Natural killer cell (primary cell): ENCODE measurements around the gene NCBP3. TPM values are rescaled to one million over a fixed set of nuclear protein-coding genes. Genes with fewer than 3 reads are reported as not detected.

Source experiments
- ATAC-seq, 3 donors: fragments of 150-1000 bp in 2 of 3; fragments of 200-7000 bp in 1 of 3; cut with Tn5 transposase; 1 replicate in 1 of 3; 2 replicates in 2 of 3; pipeline ENCODE4 v1.10.0; 2021; ENCODE audit warnings: mild to moderate bottlenecking in 2 of 3, moderate library complexity in 2 of 3
- DNase-seq, 2 donors: peaks; one replicate each; pipeline versions ENCODE4 v3.0.0 to v3.0.0-alpha.2; 2013 to 2021; ENCODE audit warnings: mixed read lengths in 1 of 2
- H3K27ac ChIP-seq: one replicate; pipeline ENCODE4 v1.5.1; 2013; ENCODE audit warnings: mild to moderate bottlenecking, low read length
- H3K27me3 ChIP-seq: one replicate; pipeline ENCODE4 v1.6.1; 2013; ENCODE audit warnings: low read length; ENCODE audit not compliant: control insufficient read depth, insufficient read depth
- H3K36me3 ChIP-seq: one replicate; pipeline ENCODE4 v1.6.1; 2013; ENCODE audit warnings: low read length; ENCODE audit not compliant: control insufficient read depth, insufficient read depth
- H3K4me1 ChIP-seq: one replicate; pipeline ENCODE4 v1.6.1; 2013; ENCODE audit warnings: low read length; ENCODE audit not compliant: control insufficient read depth, insufficient read depth
- H3K4me3 ChIP-seq: one replicate; pipeline ENCODE4 v1.5.1; 2013; ENCODE audit warnings: low read length
- H3K9me3 ChIP-seq: one replicate; pipeline ENCODE4 v1.6.1; 2013; ENCODE audit warnings: low read length; ENCODE audit not compliant: control insufficient read depth, insufficient read depth
- H3K27ac Mint-ChIP-seq, 2 donors: one replicate each; pipeline ENCODE4 v1.8.0; 2022; ENCODE audit warnings: mild to moderate bottlenecking in 2 of 2, mixed read lengths in 2 of 2, moderate library complexity in 1 of 2
- H3K27me3 Mint-ChIP-seq, 2 donors: one replicate each; pipeline ENCODE4 v1.8.0; 2022; ENCODE audit warnings: low read depth in 2 of 2, mixed read lengths in 2 of 2
- H3K36me3 Mint-ChIP-seq: one replicate; pipeline ENCODE4 v1.8.0; 2022; ENCODE audit warnings: mixed read lengths
- H3K4me1 Mint-ChIP-seq, 2 donors: one replicate each; pipeline ENCODE4 v1.8.0; 2022; ENCODE audit warnings: mixed read lengths in 2 of 2
- H3K4me3 Mint-ChIP-seq: one replicate; pipeline ENCODE4 v1.8.0; 2022; ENCODE audit warnings: mild to moderate bottlenecking, moderate library complexity, mixed read lengths
- H3K9me3 Mint-ChIP-seq, 2 donors: one replicate each; pipeline ENCODE4 v1.8.0; 2022; ENCODE audit warnings: mixed read lengths in 2 of 2
- WGBS: methylation state at CpG from one replicate; pipeline ENCODE4 v1.1.7; 2013; ENCODE audit warnings: missing lambda C conversion rate; ENCODE audit not compliant: insufficient coverage; 5-methylcytosine and 5-hydroxymethylcytosine counted together
- intact Hi-C: fragments of 100-400 bp; cut with micrococcal nuclease; formaldehyde crosslinking; loops from one replicate; pipeline ENCODE4 v1.14.2; 2022
- total RNA-seq, 4 donors: library from RNA; stranded (reverse); fragments of 120-200 nt in 1 of 4; gene quantifications; one replicate each; pipeline versions ENCODE4 v1.2.3 to v1.2.4, GENCODE V29; 2013 to 2022
- TF ChIP-seq, protein P1 (sequence below): fragments of 200-600 bp; IDR thresholded peaks from one replicate; pipeline ENCODE4 v1.8.0; 2022; ENCODE audit warnings: antibody characterized with exemption

Gene NCBP3
- total RNA-seq, 3 donors from 2014 or later (not counting 1 experiment from before 2014, with no cell fraction given): 55.9 to 60.7 (median 58.1) TPM

GRCh38 chr17:3815925-3816324 is 30.1 kb downstream of the NCBP3 start:
- Histone ChIP-seq H3K27me3 (no peaks in the 10 kb centered on the region), H3K4me3 (no peak overlapping the region), H3K9me3 (no peaks in the 10 kb centered on the region), H3K4me1 (no peaks in the 10 kb centered on the region), H3K27ac (no peak overlapping the region), H3K36me3 (peaks cover 85% of the 10 kb centered on the region)
- H3K4me3 Mint-ChIP-seq: no peak overlapping the region
- no peaks in the 10 kb centered on the region for H3K27me3 Mint-ChIP-seq
- peaks cover 27% of the 10 kb centered on the region for H3K36me3 Mint-ChIP-seq
- intact Hi-C loops: no loop called here
- 93% methylated on average over 7 of the region's 7 CpGs for WGBS
- no peaks in the 10 kb centered on the region for H3K9me3 Mint-ChIP-seq
- DNase-seq: no peak
- no peaks in the 10 kb centered on the region for H3K4me1 Mint-ChIP-seq
- H3K27ac Mint-ChIP-seq: no peak overlapping the region
- no peak for ATAC-seq
- TF ChIP-seq, protein P1, sequence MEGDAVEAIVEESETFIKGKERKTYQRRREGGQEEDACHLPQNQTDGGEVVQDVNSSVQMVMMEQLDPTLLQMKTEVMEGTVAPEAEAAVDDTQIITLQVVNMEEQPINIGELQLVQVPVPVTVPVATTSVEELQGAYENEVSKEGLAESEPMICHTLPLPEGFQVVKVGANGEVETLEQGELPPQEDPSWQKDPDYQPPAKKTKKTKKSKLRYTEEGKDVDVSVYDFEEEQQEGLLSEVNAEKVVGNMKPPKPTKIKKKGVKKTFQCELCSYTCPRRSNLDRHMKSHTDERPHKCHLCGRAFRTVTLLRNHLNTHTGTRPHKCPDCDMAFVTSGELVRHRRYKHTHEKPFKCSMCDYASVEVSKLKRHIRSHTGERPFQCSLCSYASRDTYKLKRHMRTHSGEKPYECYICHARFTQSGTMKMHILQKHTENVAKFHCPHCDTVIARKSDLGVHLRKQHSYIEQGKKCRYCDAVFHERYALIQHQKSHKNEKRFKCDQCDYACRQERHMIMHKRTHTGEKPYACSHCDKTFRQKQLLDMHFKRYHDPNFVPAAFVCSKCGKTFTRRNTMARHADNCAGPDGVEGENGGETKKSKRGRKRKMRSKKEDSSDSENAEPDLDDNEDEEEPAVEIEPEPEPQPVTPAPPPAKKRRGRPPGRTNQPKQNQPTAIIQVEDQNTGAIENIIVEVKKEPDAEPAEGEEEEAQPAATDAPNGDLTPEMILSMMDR: no peak

DNA sequence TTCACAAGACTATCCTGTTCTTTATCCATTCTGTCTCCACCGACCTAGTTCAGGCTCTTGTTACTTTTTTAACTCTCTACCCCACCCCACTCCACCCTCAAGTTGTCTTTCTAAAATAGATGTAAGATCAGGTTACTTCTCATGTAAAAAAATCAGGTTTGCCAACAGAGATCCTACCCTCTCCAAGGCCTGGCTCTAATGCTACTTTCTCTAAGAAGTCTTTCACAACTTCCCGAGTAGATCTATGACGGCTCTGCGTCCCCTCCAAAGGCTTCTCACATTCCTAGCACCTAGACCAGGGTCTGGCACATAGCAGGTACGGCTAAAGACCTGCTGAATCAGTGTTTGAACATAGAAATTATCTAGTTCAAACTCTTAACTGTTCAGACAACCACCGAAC is 30.9 kb downstream of the NCBP3 start:
- 98% methylated on average over 5 of the region's 6 CpGs for WGBS
- no peak for ATAC-seq

DNA sequence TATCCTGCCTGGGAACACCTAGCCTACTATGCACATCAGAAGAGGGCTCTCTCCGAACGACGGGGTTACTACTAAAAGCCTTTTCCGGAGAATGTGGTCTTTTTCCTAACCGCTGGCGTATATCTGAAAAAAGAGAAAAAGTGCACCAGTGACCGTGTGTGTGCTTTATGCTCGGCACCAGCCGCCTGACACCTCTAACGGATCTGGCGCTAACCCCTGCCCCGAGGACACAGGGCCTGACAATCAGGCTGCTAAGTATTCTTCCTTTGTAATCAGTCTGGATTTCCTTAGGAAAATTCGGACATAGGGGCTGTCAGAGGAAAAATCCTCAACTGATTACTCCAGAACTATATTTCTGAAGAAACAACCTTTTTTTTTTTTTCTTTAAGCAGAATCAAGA is 31.7 kb downstream of the NCBP3 start:
- H3K36me3 Mint-ChIP-seq: peaks cover 32% of the 10 kb centered on the region
- 96% methylated on average over 13 of the region's 13 CpGs for WGBS
- intact Hi-C loops: no loop called here

More for the DNA sequence above, 30.9 kb downstream of the NCBP3 start:
- Mint-ChIP-seq H3K4me3 (no peak overlapping the region), H3K36me3 (peaks cover 28% of the 10 kb centered on the region), H3K4me1 (no peaks in the 10 kb centered on the region), H3K27ac (no peak overlapping the region), H3K9me3 (no peaks in the 10 kb centered on the region), H3K27me3 (no peaks in the 10 kb centered on the region)
- intact Hi-C loops: no loop called here
- Histone ChIP-seq H3K4me1 (no peaks in the 10 kb centered on the region), H3K27me3 (no peaks in the 10 kb centered on the region), H3K36me3 (peaks cover 86% of the 10 kb centered on the region), H3K27ac (no peak overlapping the region), H3K9me3 (no peaks in the 10 kb centered on the region), H3K4me3 (no peak overlapping the region)
- TF ChIP-seq, protein P1: no peak
- no peak for DNase-seq

DNA sequence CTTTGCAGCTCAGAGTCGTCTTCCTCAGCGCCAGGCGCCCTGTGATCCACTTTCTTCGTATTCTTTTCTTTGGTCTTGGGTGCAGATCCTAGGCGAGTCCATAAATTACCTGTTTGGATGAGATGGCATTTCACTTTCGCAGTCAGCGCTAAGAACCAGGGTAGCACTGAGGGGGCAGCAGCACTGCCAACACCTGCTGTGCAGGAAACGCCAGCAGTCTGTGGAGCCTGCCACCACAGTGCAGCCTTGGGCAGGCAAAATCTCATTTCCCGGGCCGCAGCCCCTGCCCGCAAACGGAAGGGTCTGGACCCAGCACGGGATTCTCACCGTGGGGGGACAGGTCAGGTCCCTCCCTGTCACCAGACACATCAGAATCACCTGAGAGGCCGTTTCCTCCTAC is 32.9 kb downstream of the NCBP3 start:
- H3K27me3 Mint-ChIP-seq: no peaks in the 10 kb centered on the region
- peaks cover 77% of the 10 kb centered on the region for H3K36me3 ChIP-seq
- H3K4me1 ChIP-seq: no peaks in the 10 kb centered on the region
- WGBS: 97% methylated on average over 15 of the region's 15 CpGs
- H3K27me3 ChIP-seq: no peaks in the 10 kb centered on the region
- H3K36me3 Mint-ChIP-seq: peaks cover 24% of the 10 kb centered on the region
- intact Hi-C loops: no loop called here
- no peaks in the 10 kb centered on the region for H3K4me1 Mint-ChIP-seq
- DNase-seq: no peak
- TF ChIP-seq, protein P1: no peak
- no peaks in the 10 kb centered on the region for H3K9me3 Mint-ChIP-seq
- H3K4me3 Mint-ChIP-seq: no peak overlapping the region
- no peaks in the 10 kb centered on the region for H3K9me3 ChIP-seq
- H3K27ac Mint-ChIP-seq: no peak overlapping the region
- no peak overlapping the region for H3K27ac ChIP-seq
- H3K4me3 ChIP-seq: no peak overlapping the region
- no peak for ATAC-seq

More for the DNA sequence above, 31.7 kb downstream of the NCBP3 start:
- no peak for DNase-seq
- Mint-ChIP-seq H3K27me3 (no peaks in the 10 kb centered on the region), H3K4me3 (no peak overlapping the region), H3K9me3 (no peaks in the 10 kb centered on the region), H3K4me1 (no peaks in the 10 kb centered on the region), H3K27ac (no peak overlapping the region)
- no peak for ATAC-seq
- Histone ChIP-seq H3K36me3 (peaks cover 81% of the 10 kb centered on the region), H3K27me3 (no peaks in the 10 kb centered on the region), H3K9me3 (no peaks in the 10 kb centered on the region), H3K4me3 (no peak overlapping the region), H3K27ac (no peak overlapping the region), H3K4me1 (no peaks in the 10 kb centered on the region)
- TF ChIP-seq, protein P1: no peak
